Liver (tissue), 5 donors: Measurements from ENCODE around the gene DDX56. TPM values are rescaled to one million over a fixed set of nuclear protein-coding genes. Genes with fewer than 3 reads are reported as not detected.

Experiments
- HNF4G ChIP-seq: IDR thresholded peaks from 2 replicates; pipeline ENCODE4 v1.6.1; 2016; ENCODE audit warnings: antibody characterized with exemption
- NR2F2 ChIP-seq: IDR thresholded peaks from 2 replicates; pipeline ENCODE4 v1.6.1; 2016; ENCODE audit warnings: antibody characterized with exemption
- TAF1 ChIP-seq: conservative IDR thresholded peaks from 2 replicates; pipeline ENCODE4 v1.6.1; 2016; ENCODE audit warnings: antibody characterized with exemption, mild to moderate bottlenecking
- polyA plus RNA-seq, 2 donors: library from polyadenylated mRNA; stranded (reverse) in 1 of 2; unstranded in 1 of 2; fragments of 200-250 nt in 1 of 2; fragments of >200 nt in 1 of 2; fragmentation: Nextera tagmentation in 1 of 2; extraction: Ambion mirVana in 1 of 2; gene quantifications; one replicate each; pipeline versions ENCODE4 v1.2.1 to v1.2.3, GENCODE V29; 2013 to 2015
- total RNA-seq, 2 donors: library from RNA; depleted of rRNA; stranded (reverse); fragments of >200 nt; gene quantifications; one replicate each; pipeline ENCODE4 v1.2.3, GENCODE V29; 2014
- TF ChIP-seq, protein P1 (sequence below): IDR thresholded peaks from 2 replicates; pipeline ENCODE4 v1.6.1; 2016; ENCODE audit warnings: antibody characterized with exemption
- donor health status: healthy.
- donor health status: healthy.
- donor health status: healthy.

DDX56 gene
- total and polyA plus RNA-seq, 4 donors: 24.3 to 42.1 (median 31.9) TPM

DNA sequence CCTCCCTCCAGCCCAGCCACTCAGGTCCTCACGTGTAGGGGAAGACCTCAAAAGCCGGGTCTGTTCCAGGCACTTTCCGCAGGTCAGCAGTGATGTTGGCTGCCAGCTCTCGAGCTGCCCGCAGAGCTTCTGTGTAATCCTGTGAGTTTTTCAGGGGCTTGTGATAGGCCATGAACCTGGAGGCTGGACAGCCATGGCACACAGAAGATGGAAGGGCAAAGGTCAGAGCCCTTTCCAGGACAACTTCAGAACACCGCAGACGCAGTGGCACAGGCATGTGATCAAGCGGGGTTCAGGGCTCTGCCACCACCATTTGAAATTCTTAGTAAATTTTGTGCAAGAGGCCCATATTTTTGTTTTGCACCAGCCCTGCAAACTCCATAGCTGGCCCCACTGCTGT, 56.5 kb downstream of the DDX56 start (continued):
- no peak for TF ChIP-seq HNF4G
- TF ChIP-seq NR2F2: peak; percentile 83
- TF ChIP-seq TAF1: no peak
- TF ChIP-seq, protein P1, sequence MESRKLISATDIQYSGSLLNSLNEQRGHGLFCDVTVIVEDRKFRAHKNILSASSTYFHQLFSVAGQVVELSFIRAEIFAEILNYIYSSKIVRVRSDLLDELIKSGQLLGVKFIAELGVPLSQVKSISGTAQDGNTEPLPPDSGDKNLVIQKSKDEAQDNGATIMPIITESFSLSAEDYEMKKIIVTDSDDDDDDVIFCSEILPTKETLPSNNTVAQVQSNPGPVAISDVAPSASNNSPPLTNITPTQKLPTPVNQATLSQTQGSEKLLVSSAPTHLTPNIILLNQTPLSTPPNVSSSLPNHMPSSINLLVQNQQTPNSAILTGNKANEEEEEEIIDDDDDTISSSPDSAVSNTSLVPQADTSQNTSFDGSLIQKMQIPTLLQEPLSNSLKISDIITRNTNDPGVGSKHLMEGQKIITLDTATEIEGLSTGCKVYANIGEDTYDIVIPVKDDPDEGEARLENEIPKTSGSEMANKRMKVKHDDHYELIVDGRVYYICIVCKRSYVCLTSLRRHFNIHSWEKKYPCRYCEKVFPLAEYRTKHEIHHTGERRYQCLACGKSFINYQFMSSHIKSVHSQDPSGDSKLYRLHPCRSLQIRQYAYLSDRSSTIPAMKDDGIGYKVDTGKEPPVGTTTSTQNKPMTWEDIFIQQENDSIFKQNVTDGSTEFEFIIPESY: no peak

Other genes starting within 250 kb of the DDX56 start
- gene CAMK2B, start 248.3 kb downstream of the DDX56 start, total RNA-seq: 1 to 10 TPM in 1 of 2 donors, not detected in 1; 2.2 TPM
- 1 to 10 TPM; 2.1 to 3.3 TPM for gene CAMK2B, start 248.3 kb downstream of the DDX56 start, polyA plus RNA-seq
- 10 to 100 TPM; 22.1 to 30.7 TPM for gene NUDCD3, start 83.2 kb downstream of the DDX56 start, total RNA-seq
- 10 to 100 TPM; 15.4 to 26.4 TPM for gene NUDCD3, start 83.2 kb downstream of the DDX56 start, polyA plus RNA-seq
- gene NPC1L1, start 32.6 kb downstream of the DDX56 start, total RNA-seq: 10 to 100 TPM in 1 of 2 donors, 1 to 10 TPM in 1; 7.2 to 16.4 TPM
- 10 to 100 TPM; 14.2 to 22.1 TPM for gene NPC1L1, start 32.6 kb downstream of the DDX56 start, polyA plus RNA-seq
- 10 to 100 TPM; 46.5 to 97.1 TPM for gene TMED4, start 8.3 kb upstream of the DDX56 start, total RNA-seq
- gene TMED4, start 8.3 kb upstream of the DDX56 start, polyA plus RNA-seq: 10 to 100 TPM; 26.9 to 47.4 TPM
- gene OGDH, start 32.7 kb upstream of the DDX56 start, total RNA-seq: 10 to 100 TPM; 49.6 to 71.2 TPM
- gene OGDH, start 32.7 kb upstream of the DDX56 start, polyA plus RNA-seq: 10 to 100 TPM; 10.8 to 32.8 TPM
- gene ZMIZ2, start 174.9 kb upstream of the DDX56 start, total RNA-seq: 10 to 100 TPM in 1 of 2 donors, 1 to 10 TPM in 1; 4.4 to 11.0 TPM
- gene ZMIZ2, start 174.9 kb upstream of the DDX56 start, polyA plus RNA-seq: 10 to 100 TPM in 1 of 2 donors, 1 to 10 TPM in 1; 4.5 to 11.6 TPM
- 1,000 to 10,000 TPM in 1 of 2 donors, 100 to 1,000 TPM in 1; 834 to 1,873 TPM for gene PPIA, start 222.8 kb upstream of the DDX56 start, total RNA-seq
- 1,000 to 10,000 TPM; 1,362 to 1,437 TPM for gene PPIA, start 222.8 kb upstream of the DDX56 start, polyA plus RNA-seq